MM.1S (cell line): ENCODE data around the gene PLCB1.

Source experiments
- DNase-seq: peaks from one replicate; pipeline ENCODE4 v3.0.0-alpha.2; 2015
- H2AFZ ChIP-seq: fragments of 300-600 bp; sonication (generic); 2 replicates; pipeline ENCODE4 v1.6.0; 2016; ENCODE audit warnings: antibody characterized with exemption, low read length
- H3F3A ChIP-seq: fragments of 300-600 bp; sonication (generic); 2 replicates; pipeline ENCODE4 v1.6.1; 2016; ENCODE audit warnings: mild to moderate bottlenecking, antibody characterized with exemption, low read length, moderate library complexity, mixed read lengths; ENCODE audit not compliant: insufficient read depth
- H3K27ac ChIP-seq: fragments of 300-600 bp; sonication (generic); 2 replicates; pipeline ENCODE4 v1.5.1; 2016; ENCODE audit warnings: mild to moderate bottlenecking, low read length
- H3K27me3 ChIP-seq: fragments of 300-600 bp; sonication (generic); replicated peaks from 2 replicates; pipeline ENCODE4 v1.6.0; 2016; ENCODE audit warnings: low read length; ENCODE audit not compliant: insufficient read depth
- H3K36me3 ChIP-seq: fragments of 300-600 bp; sonication (generic); replicated peaks from 2 replicates; pipeline ENCODE4 v1.6.1; 2016; ENCODE audit warnings: mild to moderate bottlenecking, low read length, mixed read lengths; ENCODE audit not compliant: insufficient read depth
- H3K4me1 ChIP-seq: fragments of 300-600 bp; sonication (generic); 2 replicates; pipeline ENCODE4 v1.6.1; 2016; ENCODE audit warnings: low read length, mixed read lengths
- H3K4me2 ChIP-seq: fragments of 300-600 bp; sonication (generic); 2 replicates; pipeline ENCODE4 v1.6.0; 2016; ENCODE audit warnings: low read depth, low read length
- H3K4me3 ChIP-seq: fragments of 300-600 bp; sonication (generic); 2 replicates; pipeline ENCODE4 v1.5.1; 2016; ENCODE audit warnings: low read length, mixed read lengths
- H3K79me2 ChIP-seq: fragments of 300-600 bp; sonication (generic); 2 replicates; pipeline ENCODE4 v1.6.1; 2016; ENCODE audit warnings: mixed run types, low read length, mixed read lengths
- H3K9ac ChIP-seq: fragments of 300-600 bp; sonication (generic); 2 replicates; pipeline ENCODE4 v1.6.1; 2016; ENCODE audit warnings: low read length, mixed read lengths
- H3K9me2 ChIP-seq: fragments of 300-600 bp; sonication (generic); replicated peaks from 2 replicates; pipeline ENCODE4 v1.6.1; 2016; ENCODE audit warnings: mild to moderate bottlenecking, low read length, mixed read lengths; ENCODE audit not compliant: insufficient read depth
- H3K9me3 ChIP-seq: fragments of 300-600 bp; sonication (generic); replicated peaks from 2 replicates; pipeline ENCODE4 v1.6.1; 2016; ENCODE audit warnings: mild to moderate bottlenecking, low read length, mixed read lengths; ENCODE audit not compliant: insufficient read depth
- H4K20me1 ChIP-seq: fragments of 300-600 bp; sonication (generic); 2 replicates; pipeline ENCODE4 v1.6.1; 2016; ENCODE audit warnings: mild to moderate bottlenecking, low read length, moderate library complexity, mixed read lengths; ENCODE audit not compliant: insufficient read depth
- CTCF ChIP-seq: fragments of 300-600 bp; sonication (generic); IDR thresholded peaks from 2 replicates; pipeline ENCODE4 v1.5.1; 2016; ENCODE audit warnings: antibody characterized with exemption, low read length, mixed read lengths
- EZH2 ChIP-seq: fragments of 300-600 bp; sonication (generic); optimal IDR thresholded peaks from 2 replicates; pipeline ENCODE3; 2017; ENCODE audit warnings: low read depth, mild to moderate bottlenecking, antibody characterized with exemption, low read length, mixed read lengths
- EZH2phosphoT487 ChIP-seq: fragments of 300-600 bp; sonication (generic); IDR thresholded peaks from 2 replicates; pipeline ENCODE4 v1.6.1; 2018; ENCODE audit warnings: antibody characterized with exemption, low read length

Gene PLCB1

GRCh38 chr20:8260837-8261251, 128.8 kb downstream of the PLCB1 start:
- Histone ChIP-seq H3K9ac (no peak overlapping the region), H3K9me3 (no peaks in the 10 kb centered on the region), H3K4me3 (no peak overlapping the region), H3K27ac (no peak overlapping the region), H3K27me3 (no peaks in the 10 kb centered on the region), H3K9me2 (no peaks in the 10 kb centered on the region; the same call in 1 of the 2 replicates), H3K4me2 (no peak overlapping the region), H4K20me1 (no peaks in the 10 kb centered on the region), H2AFZ (no peak overlapping the region), H3F3A (no peaks in the 10 kb centered on the region), H3K36me3 (no peaks in the 10 kb centered on the region), H3K79me2 (no peaks in the 10 kb centered on the region), H3K4me1 (no peaks in the 10 kb centered on the region)
- no peak for DNase-seq
- TF ChIP-seq EZH2phosphoT487 = no peak
- no peak for TF ChIP-seq EZH2
- TF ChIP-seq CTCF = no peak

GRCh38 chr20:8262721-8263120, 130.7 kb downstream of the PLCB1 start:
- no peak for DNase-seq
- Histone ChIP-seq H3K4me2 (no peak overlapping the region), H3K27me3 (no peaks in the 10 kb centered on the region), H3K36me3 (no peaks in the 10 kb centered on the region), H3K79me2 (no peaks in the 10 kb centered on the region), H3K4me3 (no peak overlapping the region), H3F3A (no peaks in the 10 kb centered on the region), H3K27ac (no peak overlapping the region), H2AFZ (no peak overlapping the region), H3K9me2 (no peaks in the 10 kb centered on the region; the same call in 1 of the 2 replicates), H3K9me3 (no peaks in the 10 kb centered on the region), H4K20me1 (no peaks in the 10 kb centered on the region), H3K9ac (no peak overlapping the region), H3K4me1 (no peaks in the 10 kb centered on the region)
- no peak for TF ChIP-seq CTCF
- TF ChIP-seq EZH2 = no peak
- no peak for TF ChIP-seq EZH2phosphoT487

- H3K4me2 ChIP-seq = no peak overlapping the region
- H2AFZ ChIP-seq = no peak overlapping the region
- H4K20me1 ChIP-seq = no peaks in the 10 kb centered on the region
- H3K36me3 ChIP-seq = no peaks in the 10 kb centered on the region
- no peaks in the 10 kb centered on the region for H3K4me1 ChIP-seq
- TF ChIP-seq EZH2 (no peak), EZH2phosphoT487 (no peak), CTCF (no peak)
- H3K9me3 ChIP-seq = no peaks in the 10 kb centered on the region
- H3K9me2 ChIP-seq = no peaks in the 10 kb centered on the region
- no peaks in the 10 kb centered on the region for H3K79me2 ChIP-seq
- no peak overlapping the region for H3K27ac ChIP-seq
- no peak for DNase-seq
- no peaks in the 10 kb centered on the region for H3K27me3 ChIP-seq
- no peaks in the 10 kb centered on the region for H3F3A ChIP-seq
- no peak overlapping the region for H3K9ac ChIP-seq
- H3K4me3 ChIP-seq = no peak overlapping the region
These were observed 133.5 kb downstream of the PLCB1 start for GRCh38 chr20:8265588-8265987.
